ENCODE results near the gene PANK4.

Gene PANK4

GRCh38 chr1:2502210-2502609 lies 24.2 kb downstream of the PANK4 start:
- no peak for TF ChIP-seq POLR2A (IDR thresholded peaks at IDR 0.05; ENCODE audit: low read length)
- no peak for TF ChIP-seq GATA1 (IDR thresholded peaks at IDR 0.05; ENCODE audit: low read depth, low read length)
- DNase-seq: no peak

DNA sequence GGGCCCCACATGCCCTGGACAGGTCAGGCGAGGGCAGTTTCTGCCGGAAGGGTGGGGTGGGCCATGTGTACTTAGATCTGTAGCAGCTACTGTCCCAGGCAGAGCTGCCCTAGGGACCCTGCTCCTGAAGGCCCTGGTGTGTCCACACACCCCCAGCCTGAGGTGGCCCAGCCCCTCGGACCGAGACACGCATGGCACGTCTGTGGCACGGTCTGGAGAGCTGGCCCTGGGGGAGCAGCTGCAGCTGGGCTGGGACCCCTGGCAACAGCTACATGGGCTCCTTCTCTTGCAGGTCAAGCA lies 24.6 kb downstream of the PANK4 start:
- DNase-seq: no peak
- no peak for TF ChIP-seq GATA1 (IDR thresholded peaks at IDR 0.05; ENCODE audit: low read depth, low read length)
- TF ChIP-seq POLR2A (IDR thresholded peaks at IDR 0.05; ENCODE audit: low read length): no peak

GRCh38 chr1:2501041-2501819 lies 25.2 kb downstream of the PANK4 start:
- TF ChIP-seq POLR2A (IDR thresholded peaks at IDR 0.05; ENCODE audit: low read length) (no peak), GATA1 (IDR thresholded peaks at IDR 0.05; ENCODE audit: low read depth, low read length) (no peak)

DNA sequence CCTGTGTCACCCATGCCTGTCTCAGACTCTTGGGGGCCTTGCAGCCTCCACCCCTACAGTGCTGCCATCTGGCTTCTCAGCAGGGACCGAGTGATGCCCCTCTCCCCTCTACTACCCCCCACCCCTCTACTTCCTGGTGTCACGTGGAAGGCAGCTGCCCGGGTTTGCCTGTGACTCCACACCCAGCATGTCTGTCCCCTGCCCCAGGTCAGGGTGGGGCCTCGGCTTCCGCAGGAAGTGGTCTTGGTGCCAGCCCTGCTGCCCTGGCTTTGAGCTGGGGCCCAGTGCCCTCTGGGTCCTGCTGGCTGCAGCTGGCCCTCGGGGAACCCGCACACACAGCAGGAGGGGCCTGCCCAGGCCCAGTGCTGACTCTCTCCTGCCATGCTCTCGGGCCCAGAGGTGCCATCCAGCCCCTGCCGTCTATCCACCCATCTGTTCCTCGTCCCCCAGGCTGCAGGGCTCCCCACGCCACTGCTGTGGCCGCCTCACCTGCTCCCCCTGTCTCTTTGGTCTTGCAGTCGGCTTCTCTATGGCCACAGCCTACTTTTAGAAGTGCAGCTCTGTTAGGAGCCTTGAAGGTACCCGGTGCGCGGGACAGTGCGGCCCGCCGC lies 26.3 kb downstream of the PANK4 start:
- no peak for DNase-seq
- TF ChIP-seq GATA1 (IDR thresholded peaks at IDR 0.05; ENCODE audit: low read depth, low read length) (no peak), POLR2A (IDR thresholded peaks at IDR 0.05; ENCODE audit: low read length) (no peak)

More at GRCh38 chr1:2501041-2501819, 25.2 kb downstream of the PANK4 start:
- DNase-seq: no peak

GRCh38 chr1:2499260-2499659 lies 27.1 kb downstream of the PANK4 start:
- DNase-seq: no peak
- TF ChIP-seq POLR2A (IDR thresholded peaks at IDR 0.05; ENCODE audit: low read length) (no peak), GATA1 (IDR thresholded peaks at IDR 0.05; ENCODE audit: low read depth, low read length) (no peak)

GRCh38 chr1:2498648-2499047 lies 27.7 kb downstream of the PANK4 start:
- no peak for DNase-seq
- no peak for TF ChIP-seq GATA1 (IDR thresholded peaks at IDR 0.05; ENCODE audit: low read depth, low read length)

- no peak for DNase-seq
- TF ChIP-seq GATA1 (IDR thresholded peaks at IDR 0.05; ENCODE audit: low read depth, low read length) (no peak), POLR2A (IDR thresholded peaks at IDR 0.05; ENCODE audit: low read length) (no peak)
Measured at GRCh38 chr1:2497891-2498290, 28.5 kb downstream of the PANK4 start.

DNA sequence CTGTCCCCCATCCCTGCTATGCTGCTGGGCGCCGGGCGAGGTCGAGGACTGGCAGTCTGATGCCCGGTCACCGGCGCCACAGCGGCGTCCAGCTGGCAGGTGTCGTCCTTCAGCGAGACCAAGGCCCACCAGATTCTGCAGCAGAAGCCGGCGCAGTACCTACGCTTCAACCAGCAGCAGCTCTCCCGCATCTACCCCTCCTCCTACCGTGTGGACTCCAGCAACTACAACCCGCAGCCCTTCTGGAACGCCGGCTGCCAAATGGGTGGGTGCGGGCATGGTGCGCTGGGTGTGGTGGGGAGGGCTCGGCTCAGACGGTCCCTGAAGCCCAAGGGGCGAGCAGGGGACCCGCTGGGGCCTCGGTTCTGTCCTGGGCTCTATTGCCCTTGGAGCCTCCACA lies 29.6 kb downstream of the PANK4 start:
- no peak for DNase-seq
- TF ChIP-seq POLR2A (IDR thresholded peaks at IDR 0.05; ENCODE audit: low read length) (no peak), GATA1 (IDR thresholded peaks at IDR 0.05; ENCODE audit: low read depth, low read length) (no peak)

DNA sequence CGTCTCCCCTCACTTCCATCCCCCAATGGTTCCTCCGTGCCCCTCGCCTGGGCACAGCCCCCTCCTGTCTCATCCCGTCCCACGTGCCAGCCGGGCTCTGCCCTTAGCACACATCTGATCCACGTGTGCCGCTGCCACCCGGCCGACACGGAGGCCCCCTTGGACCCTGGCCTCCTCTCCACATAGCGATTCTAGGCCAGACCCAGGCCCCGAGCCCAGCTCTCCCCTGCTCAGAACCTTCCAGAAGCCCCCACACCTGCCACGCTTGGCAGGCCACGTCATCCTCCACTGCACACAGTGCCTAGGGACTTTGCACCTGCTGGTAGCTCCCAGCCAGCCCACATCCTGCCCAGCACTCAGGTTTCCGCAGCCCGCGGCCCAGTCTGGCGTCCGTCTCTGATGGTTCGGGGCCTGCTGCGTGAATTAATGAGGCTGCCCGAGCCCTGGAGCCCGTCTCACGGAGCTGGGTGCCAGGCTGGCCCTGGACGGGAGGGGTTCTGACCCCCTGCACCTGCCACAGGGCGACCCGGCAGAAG lies 30.2 kb downstream of the PANK4 start:
- TF ChIP-seq GATA1 (IDR thresholded peaks at IDR 0.05; ENCODE audit: low read depth, low read length) (no peak), POLR2A (IDR thresholded peaks at IDR 0.05; ENCODE audit: low read length) (no peak)
- no peak for DNase-seq

- no peak for DNase-seq
- no peak for TF ChIP-seq POLR2A (IDR thresholded peaks at IDR 0.05; ENCODE audit: low read length)
- TF ChIP-seq GATA1 (IDR thresholded peaks at IDR 0.05; ENCODE audit: low read depth, low read length): no peak
Measured at GRCh38 chr1:2495546-2495945, 30.9 kb downstream of the PANK4 start.

DNA sequence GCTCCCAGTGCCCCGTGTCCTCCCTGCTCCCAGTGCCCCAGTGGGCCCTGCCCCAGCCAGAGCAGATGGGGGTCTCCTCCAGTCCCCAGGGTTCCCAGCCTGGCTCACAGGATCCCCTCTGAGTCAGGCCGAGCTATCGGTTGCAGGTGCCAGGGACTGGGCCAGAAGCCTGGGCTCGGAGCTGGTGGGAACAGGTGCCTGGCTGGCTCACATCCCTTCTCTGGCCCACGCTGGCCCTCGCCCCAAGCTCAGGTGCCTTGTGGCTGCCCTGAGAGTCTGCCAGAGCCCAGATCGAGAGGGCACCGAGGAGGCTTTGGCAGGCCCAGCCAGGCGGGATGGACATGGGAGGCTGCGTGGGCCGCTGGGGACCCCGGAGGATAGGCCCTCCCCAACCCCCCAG lies 31.4 kb downstream of the PANK4 start:
- no peak for DNase-seq
- TF ChIP-seq GATA1 (IDR thresholded peaks at IDR 0.05; ENCODE audit: low read depth, low read length) (no peak), POLR2A (IDR thresholded peaks at IDR 0.05; ENCODE audit: low read length) (no peak)

DNA sequence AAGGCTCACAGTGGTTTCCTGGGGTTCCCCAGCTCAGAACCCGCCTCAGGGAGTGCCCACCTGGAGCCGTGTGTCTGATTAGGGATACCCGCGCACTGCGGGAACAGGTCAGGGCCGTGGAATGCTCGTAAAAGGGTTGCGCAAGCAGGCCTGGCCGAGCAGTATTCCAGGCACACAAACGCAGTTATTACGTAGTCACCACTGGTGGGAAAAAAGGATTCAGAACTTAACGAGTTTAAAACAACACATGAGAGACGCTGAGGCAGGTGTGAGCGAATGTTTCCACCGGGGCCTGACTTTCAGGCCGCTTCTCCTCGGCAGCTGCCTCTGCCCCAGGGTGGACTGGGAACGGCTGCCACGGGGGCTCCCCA lies 32.1 kb downstream of the PANK4 start:
- no peak for DNase-seq
- TF ChIP-seq GATA1 (IDR thresholded peaks at IDR 0.05; ENCODE audit: low read depth, low read length) (no peak), POLR2A (IDR thresholded peaks at IDR 0.05; ENCODE audit: low read length) (no peak)

DNA sequence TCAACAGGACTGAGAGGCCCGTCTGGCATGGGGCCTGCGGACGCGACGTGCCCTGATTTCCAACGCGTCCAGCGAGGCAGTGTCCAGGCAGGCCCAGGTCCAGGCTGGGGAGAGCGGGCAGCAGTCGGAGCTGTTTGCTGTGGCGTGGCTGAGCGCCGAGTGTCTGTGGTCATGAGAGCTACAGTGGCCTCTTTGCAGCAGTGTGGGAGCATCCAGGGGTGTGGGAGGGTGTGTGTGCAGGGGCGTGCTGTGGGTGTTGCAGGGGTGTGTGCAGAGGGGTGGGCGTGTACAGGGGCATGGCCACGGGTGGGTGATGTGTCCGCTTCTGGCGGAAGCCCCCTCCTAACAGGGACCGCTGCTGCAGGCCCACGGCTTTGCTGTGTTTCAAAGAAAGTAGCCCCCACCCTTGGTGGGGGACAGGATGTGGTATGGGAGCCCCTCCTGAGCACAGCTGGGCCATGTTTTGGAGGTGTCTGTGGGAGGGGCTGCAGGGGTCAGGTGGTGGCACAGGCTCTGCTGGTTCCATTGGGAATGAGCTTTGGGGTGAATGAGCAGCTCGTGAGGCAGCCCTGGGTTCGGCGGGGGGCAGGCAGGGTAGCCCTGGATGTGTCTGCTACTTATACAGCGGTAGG lies 32.6 kb downstream of the PANK4 start:
- TF ChIP-seq POLR2A (IDR thresholded peaks at IDR 0.05; ENCODE audit: low read length) (no peak), GATA1 (IDR thresholded peaks at IDR 0.05; ENCODE audit: low read depth, low read length) (no peak)
- DNase-seq: no peak

GRCh38 chr1:2493218-2493617 lies 33.2 kb downstream of the PANK4 start:
- DNase-seq: no peak
- TF ChIP-seq GATA1 (IDR thresholded peaks at IDR 0.05; ENCODE audit: low read depth, low read length): no peak
- TF ChIP-seq POLR2A (IDR thresholded peaks at IDR 0.05; ENCODE audit: low read length): no peak

DNA sequence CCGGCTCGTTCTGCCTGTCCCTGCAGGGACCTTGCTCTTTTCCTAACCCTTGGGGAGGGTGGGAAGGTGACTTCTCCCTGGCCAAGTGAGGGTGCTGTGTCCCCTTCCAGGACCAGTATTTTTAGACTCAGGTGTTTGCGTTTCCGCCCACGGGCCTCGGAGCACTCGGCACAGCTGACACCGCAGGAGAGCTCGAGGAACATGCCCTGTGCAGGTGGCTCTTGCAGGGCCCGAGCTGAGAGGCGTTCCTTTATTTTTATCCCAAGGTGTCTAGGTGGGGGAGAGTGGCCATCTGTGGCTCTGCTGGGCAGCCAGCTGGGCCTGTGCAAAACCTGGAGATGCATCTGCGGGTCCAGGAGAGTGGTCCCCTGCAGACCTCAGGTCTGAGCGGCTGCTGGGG lies 34.3 kb downstream of the PANK4 start:
- TF ChIP-seq GATA1 (IDR thresholded peaks at IDR 0.05; ENCODE audit: low read depth, low read length): no peak
- no peak for TF ChIP-seq POLR2A (IDR thresholded peaks at IDR 0.05; ENCODE audit: low read length)
- no peak for DNase-seq

Data from erythroblast (primary cell).